ENCODE measurements around the gene HACL1. TPM values are rescaled to one million over a fixed set of nuclear protein-coding genes. Genes with fewer than 3 reads are reported as not detected.

HACL1 gene
- total and polyA plus RNA-seq, 10 of the 15 experiments (the other 5 are each of a cell fraction or from before 2014, with no cell fraction given) = 19.4 to 48.7 (median 30.1) TPM

DNA sequence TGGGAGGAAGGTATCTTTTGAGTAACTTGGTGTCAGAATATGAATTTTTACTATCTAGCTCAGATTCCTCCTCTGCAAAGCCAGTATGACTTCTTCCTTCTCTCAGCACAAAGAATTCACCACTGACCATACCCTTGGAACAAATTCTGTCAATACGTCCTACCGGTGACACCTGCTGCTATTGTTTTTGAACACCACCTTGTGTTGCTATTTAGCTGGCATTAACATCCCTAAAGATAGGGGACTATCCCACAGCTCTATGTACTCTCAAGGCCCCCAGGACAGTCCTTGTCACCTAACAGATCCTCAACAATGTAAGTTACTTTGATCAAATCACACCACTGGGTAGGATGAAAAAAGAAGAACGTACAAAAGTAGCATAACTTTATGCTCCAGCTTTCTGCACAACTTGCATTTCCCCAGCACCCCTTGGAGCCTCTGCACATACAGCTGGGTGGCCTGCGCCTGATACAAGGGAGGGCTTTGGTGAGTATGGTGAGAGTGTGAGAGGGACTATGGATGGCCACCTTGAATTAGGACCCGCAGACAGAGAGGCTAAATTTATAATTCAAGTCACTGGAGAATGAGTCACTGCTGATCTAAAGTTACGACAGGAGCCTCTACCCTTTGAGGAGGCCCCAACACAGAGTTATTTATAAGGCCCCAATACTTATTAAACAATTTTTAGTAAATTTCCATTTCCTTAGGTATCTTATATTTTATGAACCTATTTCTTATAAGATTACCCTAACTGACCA, 77.5 kb downstream of the HACL1 start (continued):
- no peak for TF ChIP-seq KAT2A (conservative IDR thresholded peaks at IDR 0.05; ENCODE audit: control insufficient read depth, low read depth, low read length)
- no peak for TF ChIP-seq ZNF274 (IDR thresholded peaks at IDR 0.05; ENCODE audit: insufficient read depth, insufficient read length)
- TF ChIP-seq CBX5 (IDR thresholded peaks at IDR 0.05; ENCODE audit: low read depth) = no peak
- no peak for TF ChIP-seq CHD2 (IDR thresholded peaks at IDR 0.05; ENCODE audit: borderline replicate concordance, low read depth, low read length)

DNA sequence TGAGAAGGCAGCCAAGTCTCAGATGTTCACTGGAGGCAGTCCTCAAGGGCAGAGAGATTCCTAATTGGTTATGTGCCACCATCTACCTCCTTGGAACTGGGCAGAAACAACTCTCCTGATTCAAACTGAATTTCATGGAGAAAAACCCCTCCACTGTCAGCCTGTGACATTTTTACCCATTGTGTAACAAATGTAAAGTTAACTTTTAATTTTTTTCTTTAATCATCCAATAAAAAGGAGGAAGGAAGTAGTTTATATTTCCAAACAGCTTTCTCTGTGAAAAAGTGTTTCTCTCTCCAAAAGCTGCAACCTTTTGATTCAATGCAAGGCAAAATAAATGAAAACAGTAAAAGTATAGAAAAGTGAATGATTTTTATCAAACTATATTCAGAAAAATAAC, 79.4 kb downstream of the HACL1 start:
- Histone ChIP-seq H3K27ac (ENCODE audit: control insufficient read depth, insufficient read depth) (no peak overlapping the region), H3K9me3 (replicated peaks; ENCODE audit: control insufficient read depth, insufficient read depth, low read length) (no peaks in the 10 kb centered on the region), H2AFZ (ENCODE audit: control insufficient read depth, low read depth, low read length) (no peak overlapping the region), H3K4me1 (ENCODE audit: control insufficient read depth, insufficient read depth, low read length) (no peaks in the 10 kb centered on the region), H3K4me2 (ENCODE audit: control insufficient read depth, insufficient read depth) (no peak overlapping the region), H3K27me3 (replicated peaks in 1 of 2; ENCODE audit: control insufficient read depth in 2 of 2, insufficient read depth in 2 of 2, low read length in 1 of 2) (no peaks in the 10 kb centered on the region), H3K4me3 (no peak overlapping the region), H3K36me3 (ENCODE audit: control insufficient read depth in 2 of 2, insufficient read depth in 2 of 2, low read length in 1 of 2) (no peaks in the 10 kb centered on the region), H3K9ac (ENCODE audit: control insufficient read depth, insufficient read depth, low read length) (no peak overlapping the region), H3K79me2 (ENCODE audit: control insufficient read depth, insufficient read depth, low read length) (no peaks in the 10 kb centered on the region), H4K20me1 (ENCODE audit: control insufficient read depth, insufficient read depth) (no peaks in the 10 kb centered on the region)
- no peak for FAIRE-seq
- DNase-seq (ENCODE audit: low read depth, low spot score) = no peak
- TF ChIP-seq, protein P1, sequence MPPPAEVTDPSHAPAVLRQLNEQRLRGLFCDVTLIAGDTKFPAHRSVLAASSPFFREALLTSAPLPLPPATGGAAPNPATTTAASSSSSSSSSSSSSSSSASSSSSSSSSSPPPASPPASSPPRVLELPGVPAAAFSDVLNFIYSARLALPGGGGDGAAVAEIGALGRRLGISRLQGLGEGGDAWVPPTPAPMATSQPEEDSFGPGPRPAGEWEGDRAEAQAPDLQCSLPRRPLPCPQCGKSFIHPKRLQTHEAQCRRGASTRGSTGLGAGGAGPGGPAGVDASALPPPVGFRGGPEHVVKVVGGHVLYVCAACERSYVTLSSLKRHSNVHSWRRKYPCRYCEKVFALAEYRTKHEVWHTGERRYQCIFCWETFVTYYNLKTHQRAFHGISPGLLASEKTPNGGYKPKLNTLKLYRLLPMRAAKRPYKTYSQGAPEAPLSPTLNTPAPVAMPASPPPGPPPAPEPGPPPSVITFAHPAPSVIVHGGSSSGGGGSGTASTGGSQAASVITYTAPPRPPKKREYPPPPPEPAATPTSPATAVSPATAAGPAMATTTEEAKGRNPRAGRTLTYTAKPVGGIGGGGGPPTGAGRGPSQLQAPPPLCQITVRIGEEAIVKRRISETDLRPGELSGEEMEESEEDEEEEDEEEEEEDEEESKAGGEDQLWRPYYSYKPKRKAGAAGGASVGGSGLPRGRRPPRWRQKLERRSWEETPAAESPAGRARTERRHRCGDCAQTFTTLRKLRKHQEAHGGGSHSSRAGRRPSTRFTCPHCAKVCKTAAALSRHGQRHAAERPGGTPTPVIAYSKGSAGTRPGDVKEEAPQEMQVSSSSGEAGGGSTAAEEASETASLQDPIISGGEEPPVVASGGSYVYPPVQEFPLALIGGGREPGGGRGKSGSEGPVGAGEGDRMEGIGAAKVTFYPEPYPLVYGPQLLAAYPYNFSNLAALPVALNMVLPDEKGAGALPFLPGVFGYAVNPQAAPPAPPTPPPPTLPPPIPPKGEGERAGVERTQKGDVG (CRISPR knock-in tag; IDR thresholded peaks at IDR 0.05) = no peak
- no peak for ATAC-seq
- POLR2A ChIA-PET = no interaction called here
- intact Hi-C loops (cut with micrococcal nuclease; ENCODE audit: unreplicated experiment) (no loop called here), in situ Hi-C loops (cut with MboI) (no loop called here)
- BruUV-seq (replicated peaks) = no TSS peak
- CTCF ChIA-PET = interaction anchor here (0.9 to 2.0 kb wide), 3 partner anchors 34 to 665 kb away, joined by 3 to 5 read pairs (median 5); no protein-coding TSS in a partner anchor
- SMC1A ChIA-PET (ENCODE audit: uncharacterized antibody, unreplicated experiment) = interaction anchor here (0.7 to 3.1 kb wide), 3 partner anchors 22 to 254 kb away, joined by 3 to 11 read pairs (median 3); no protein-coding TSS in a partner anchor
- RAD21 ChIA-PET (ENCODE audit: unreplicated experiment) = interaction anchor here (0.8 to 4.4 kb wide), 3 partner anchors 35 to 117 kb away, joined by 3 to 22 read pairs (median 7); no protein-coding TSS in a partner anchor

Data from GM12878 (cell line).